IPS-15b (cell line): ENCODE measurements around the gene CNN1.
"Not testable (repeated sequence)": the region's sequence is repeated elsewhere in the genome, so short reads cannot be mapped to it uniquely, and the experiment has no call there.

Experiments used
- H3K27me3 ChIP-seq: one replicate; pipeline ENCODE4 v1.6.1; 2013; ENCODE audit warnings: low read length; ENCODE audit not compliant: control insufficient read depth, insufficient read depth
- H3K36me3 ChIP-seq: one replicate; pipeline ENCODE4 v1.6.1; 2013; ENCODE audit warnings: low read length; ENCODE audit not compliant: control insufficient read depth, insufficient read depth
- H3K4me1 ChIP-seq: one replicate; pipeline ENCODE4 v1.6.1; 2013; ENCODE audit warnings: mild to moderate bottlenecking, low read length; ENCODE audit not compliant: control insufficient read depth, insufficient read depth
- H3K4me3 ChIP-seq: one replicate; pipeline ENCODE4 v1.5.1; 2013; ENCODE audit warnings: low read depth, low read length
- H3K9ac ChIP-seq: one replicate; pipeline ENCODE4 v1.6.1; 2013; ENCODE audit warnings: low read depth, mild to moderate bottlenecking, low read length
- H3K9me3 ChIP-seq: one replicate; pipeline ENCODE4 v1.6.1; 2013; ENCODE audit warnings: mild to moderate bottlenecking, low read length; ENCODE audit not compliant: control insufficient read depth, insufficient read depth

The CNN1 gene

DNA sequence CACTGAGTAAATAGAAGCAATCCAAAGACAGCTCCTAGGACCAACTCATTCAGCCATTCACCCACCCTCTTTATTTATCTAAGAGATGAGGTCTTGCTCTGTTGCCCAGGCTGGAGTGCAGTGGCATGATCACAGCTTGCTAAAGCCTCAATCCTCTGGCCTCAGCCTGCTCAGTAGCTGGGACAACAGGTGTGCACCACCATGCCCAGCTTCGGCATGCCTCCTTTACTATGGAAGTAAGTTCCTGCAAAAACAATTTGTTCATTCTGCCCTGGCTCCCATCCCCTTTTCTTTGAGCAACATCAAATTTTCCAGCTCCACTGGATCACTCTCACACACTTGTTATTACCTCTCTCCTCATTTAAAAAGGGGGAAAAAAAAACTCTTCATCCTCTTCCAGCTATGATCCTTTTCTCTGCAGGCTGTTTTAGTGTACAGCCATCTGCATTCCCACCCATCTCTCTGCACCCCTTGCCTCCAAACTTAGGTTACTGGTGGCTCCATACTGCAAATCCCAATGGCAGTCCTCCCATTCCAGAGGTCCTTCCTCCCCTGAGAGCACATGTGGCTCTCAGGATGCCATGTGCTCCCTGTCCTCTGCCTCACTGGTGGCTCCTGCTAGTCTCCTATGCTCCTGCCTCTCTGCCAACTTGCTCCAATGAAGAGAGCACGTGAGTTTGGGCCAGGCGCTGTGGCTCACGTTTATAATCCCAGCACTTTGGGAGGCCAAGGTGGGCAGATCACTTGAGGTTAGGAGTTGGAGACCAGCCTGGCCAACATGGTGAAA is 18.2 kb downstream of the CNN1 start:
- H3K9me3 ChIP-seq = no peaks in the 10 kb centered on the region
- no peak overlapping the region for H3K9ac ChIP-seq
- no peaks in the 10 kb centered on the region for H3K27me3 ChIP-seq
- no peak overlapping the region for H3K4me3 ChIP-seq
- H3K4me1 ChIP-seq = no peaks in the 10 kb centered on the region
- peaks cover 23% of the 10 kb centered on the region for H3K36me3 ChIP-seq

DNA sequence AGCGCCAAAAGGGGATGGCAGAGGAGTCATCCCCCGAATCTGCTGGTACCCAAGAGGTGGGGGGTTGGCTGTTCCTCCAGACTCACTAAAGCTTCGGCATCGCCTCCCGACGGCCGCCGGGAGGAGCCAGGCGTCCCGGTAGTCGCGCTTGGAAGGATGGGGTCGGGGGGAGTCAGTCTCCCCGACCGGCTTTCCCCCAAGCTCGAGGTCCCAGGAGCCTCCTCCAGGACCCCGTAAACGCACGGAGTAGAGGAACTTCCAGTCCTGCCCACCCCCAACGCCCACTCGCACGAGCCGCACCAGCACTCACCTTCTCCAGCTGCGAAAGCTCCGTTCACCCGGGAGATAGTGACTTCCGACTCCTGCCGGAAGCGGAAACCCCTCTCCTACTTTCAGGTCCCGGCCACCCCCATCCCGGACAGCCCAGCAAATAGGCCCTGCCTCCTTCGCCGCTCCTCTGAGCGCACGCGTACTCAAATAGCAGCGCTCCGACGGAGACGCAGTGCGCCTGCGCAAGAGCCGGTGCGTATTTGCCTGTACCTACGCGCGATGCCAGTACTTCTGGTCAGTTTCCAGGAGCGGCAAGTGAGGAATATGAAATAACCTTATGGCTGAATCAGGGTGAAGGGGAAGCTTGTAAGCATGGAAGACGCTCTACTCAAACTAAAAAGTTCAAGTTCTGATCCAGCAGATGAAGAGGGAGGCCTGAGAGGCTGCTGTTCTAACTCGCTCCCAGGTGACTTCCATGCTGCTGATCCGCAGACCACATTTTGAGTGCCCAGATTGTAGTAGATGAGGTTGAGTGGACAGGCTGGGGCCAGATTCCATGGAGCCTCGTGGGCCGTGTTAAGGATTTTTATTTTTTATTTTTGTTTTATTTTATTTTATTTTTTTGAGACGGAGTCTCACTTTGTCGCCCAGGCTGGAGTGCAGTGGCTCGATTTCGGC is 20.5 kb downstream of the CNN1 start, which contains the start of gene ELOF1:
Gene ELOF1 (minus strand): TSS at position 350 of the 948 bp plus-strand sequence. CDS start 4,883 bp downstream, outside the sequence.
- H3K36me3 ChIP-seq = peaks cover 3% of the 10 kb centered on the region
- H3K4me1 ChIP-seq = no peaks in the 10 kb centered on the region
- H3K4me3 ChIP-seq = peak within 1 kb of the TSS; percentile 96
- H3K9me3 ChIP-seq = no peaks in the 10 kb centered on the region
- peak within 1 kb of the TSS; percentile 83 for H3K9ac ChIP-seq
- H3K27me3 ChIP-seq = no peaks in the 10 kb centered on the region

DNA sequence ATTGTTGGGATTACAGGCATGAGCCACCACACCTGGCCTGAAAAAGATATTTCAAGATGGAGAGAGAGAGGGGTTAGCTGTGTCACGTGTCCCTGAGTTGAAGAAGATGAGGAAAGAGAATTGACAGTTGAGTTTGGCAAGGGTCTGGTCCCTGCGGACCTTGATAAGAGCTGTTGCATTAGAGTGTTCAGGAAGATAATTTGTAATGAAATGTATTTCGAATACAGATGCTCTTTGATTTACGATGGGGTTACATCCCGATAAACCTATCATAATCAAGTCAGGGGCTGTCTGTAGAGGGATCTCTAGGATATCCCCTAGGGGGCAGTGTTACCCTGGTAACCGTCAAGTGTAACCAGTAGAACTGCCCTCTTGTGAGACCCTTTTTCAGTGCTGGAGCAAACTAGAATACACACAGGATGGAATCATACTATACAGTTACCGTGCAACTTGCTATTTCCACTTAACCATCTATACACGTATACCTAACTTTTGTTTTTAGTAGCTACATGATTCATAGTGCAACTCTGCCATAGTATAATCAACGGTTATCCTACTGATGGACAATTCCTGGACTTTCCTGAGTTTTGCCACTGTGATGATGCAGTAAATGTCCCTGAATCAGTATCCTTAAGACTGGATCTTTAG is 21.9 kb downstream of the CNN1 start:
- no peak overlapping the region for H3K9ac ChIP-seq
- H3K36me3 ChIP-seq = no peaks in the 10 kb centered on the region
- H3K9me3 ChIP-seq = no peaks in the 10 kb centered on the region
- no peaks in the 10 kb centered on the region for H3K27me3 ChIP-seq
- peak overlapping the region; percentile 23 for H3K4me3 ChIP-seq
- no peaks in the 10 kb centered on the region for H3K4me1 ChIP-seq

DNA sequence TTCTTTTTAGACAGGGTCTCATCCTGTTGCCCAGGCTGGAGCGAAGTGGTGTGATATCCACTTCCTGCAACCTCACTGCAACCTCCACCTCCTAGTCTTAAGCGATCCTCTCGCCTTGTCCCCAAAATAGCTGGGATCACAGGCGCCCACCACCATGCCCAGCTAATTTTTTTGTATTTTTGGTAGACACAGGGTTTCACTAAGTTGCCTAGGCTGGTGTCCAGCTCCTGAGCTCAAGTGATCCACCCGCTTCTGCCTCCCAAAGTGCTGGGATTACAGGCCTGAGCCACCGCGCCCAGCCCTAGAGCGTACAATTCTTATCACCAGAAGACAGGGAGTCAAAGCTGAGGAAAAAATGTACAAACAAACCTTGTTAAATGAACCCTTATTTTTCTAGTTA is 24.9 kb downstream of the CNN1 start:
- Histone ChIP-seq H3K9ac (no peak overlapping the region), H3K4me1 (no peaks in the 10 kb centered on the region), H3K9me3 (no peaks in the 10 kb centered on the region), H3K4me3 (no peak overlapping the region), H3K36me3 (no peaks in the 10 kb centered on the region), H3K27me3 (no peaks in the 10 kb centered on the region)

DNA sequence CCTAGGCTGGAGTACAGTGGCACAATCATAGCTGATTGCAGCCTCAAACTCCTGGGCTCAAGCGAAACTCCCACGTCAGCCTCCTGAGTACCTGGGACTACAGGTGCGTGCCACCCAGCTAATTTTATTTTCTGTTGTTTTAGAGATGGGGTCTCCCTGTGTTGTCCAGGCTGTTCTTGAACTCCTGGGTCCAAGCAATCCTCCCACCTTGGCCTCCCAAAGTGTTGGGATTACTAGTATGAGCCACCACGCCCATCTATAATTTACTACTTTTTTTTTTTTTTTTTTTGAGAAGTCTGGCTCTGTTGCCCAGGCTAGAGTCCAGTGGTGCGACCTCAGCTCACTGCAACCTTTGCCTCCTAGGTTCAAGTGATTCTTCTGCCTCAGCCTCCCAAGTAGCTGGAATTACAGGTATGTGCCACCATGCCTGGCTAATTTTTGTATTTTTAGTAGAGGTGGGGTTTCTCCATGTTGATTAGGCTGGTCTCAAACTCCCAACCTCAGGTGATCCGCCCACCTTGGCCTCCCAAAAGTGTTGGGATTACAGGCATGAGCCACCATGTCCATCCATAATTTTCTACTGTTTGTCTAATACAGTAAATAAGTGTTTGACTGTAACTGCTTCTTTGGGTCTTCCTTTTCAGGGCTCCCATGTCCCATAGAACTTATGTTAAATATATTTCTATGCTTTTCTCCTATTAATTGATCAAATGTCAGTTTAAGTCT is 25.6 kb downstream of the CNN1 start:
- not testable (repeated sequence) for H3K9me3 ChIP-seq, H3K9ac ChIP-seq, H3K27me3 ChIP-seq, H3K4me3 ChIP-seq, H3K4me1 ChIP-seq, H3K36me3 ChIP-seq

DNA sequence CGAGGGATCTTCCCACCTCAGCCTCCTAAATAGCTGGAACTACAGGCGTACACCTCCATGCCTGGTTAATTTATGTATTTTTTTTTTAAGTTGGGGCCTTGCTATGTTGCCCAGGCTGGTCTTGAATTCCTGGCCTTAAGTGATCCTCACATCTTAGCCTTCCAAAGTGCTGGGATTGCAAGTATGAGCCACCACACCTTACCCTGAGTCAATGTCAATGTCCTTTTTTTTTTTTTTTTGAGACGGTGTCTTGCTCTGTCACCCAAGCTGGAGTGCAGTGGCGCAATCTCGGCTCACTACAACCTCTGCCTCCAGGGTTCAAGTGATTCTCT is 27.0 kb downstream of the CNN1 start:
- not testable (repeated sequence) for H3K9me3 ChIP-seq, H3K27me3 ChIP-seq, H3K4me3 ChIP-seq, H3K9ac ChIP-seq, H3K36me3 ChIP-seq, H3K4me1 ChIP-seq

DNA sequence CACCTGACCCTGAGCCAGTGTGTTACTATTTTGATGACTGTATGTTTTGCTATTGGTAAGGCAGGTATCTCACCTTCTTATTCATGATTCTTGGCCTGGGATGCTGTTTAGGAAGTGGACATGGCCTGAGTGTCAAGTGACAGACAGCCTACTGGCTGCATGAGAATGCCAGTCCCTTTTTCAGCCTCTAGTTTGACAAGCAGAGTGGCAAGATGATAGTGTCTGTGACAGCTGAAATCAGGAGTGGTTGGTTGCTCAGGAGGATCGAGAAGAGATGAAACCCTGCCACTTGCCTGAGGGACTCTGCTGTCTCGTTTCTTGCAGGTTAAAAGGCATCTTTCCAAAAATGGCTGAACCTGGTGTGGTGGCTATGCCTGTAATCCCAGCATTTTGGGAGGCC is 27.5 kb downstream of the CNN1 start:
- no peak overlapping the region for H3K9ac ChIP-seq
- no peaks in the 10 kb centered on the region for H3K27me3 ChIP-seq
- H3K4me1 ChIP-seq = no peaks in the 10 kb centered on the region
- no peak overlapping the region for H3K4me3 ChIP-seq
- H3K9me3 ChIP-seq = no peaks in the 10 kb centered on the region
- H3K36me3 ChIP-seq = no peaks in the 10 kb centered on the region

DNA sequence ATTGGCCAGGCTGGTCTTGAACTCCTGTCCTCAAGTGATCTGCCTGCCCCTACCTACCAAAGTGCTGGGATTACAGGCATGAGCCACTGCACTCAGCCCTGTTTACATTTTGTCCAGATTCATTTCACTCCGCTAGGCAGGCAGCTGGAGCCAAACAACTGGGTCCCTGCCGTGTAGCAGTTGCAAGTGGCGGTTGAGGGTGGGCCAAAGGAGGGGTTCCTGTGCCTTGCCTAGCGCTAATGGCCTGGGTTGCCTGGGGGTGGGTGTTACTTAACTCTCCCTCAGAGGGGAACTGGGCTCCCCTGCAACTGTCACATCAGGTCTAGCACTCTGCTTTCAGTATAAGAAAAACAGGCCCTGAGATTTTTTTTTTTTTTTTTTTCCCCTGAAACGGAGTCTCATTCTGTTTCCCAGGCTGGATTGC is 31.4 kb downstream of the CNN1 start:
- Histone ChIP-seq H3K36me3 (no peaks in the 10 kb centered on the region), H3K27me3 (no peaks in the 10 kb centered on the region), H3K9ac (no peak overlapping the region), H3K4me1 (no peaks in the 10 kb centered on the region), H3K4me3 (no peak overlapping the region), H3K9me3 (no peaks in the 10 kb centered on the region)

DNA sequence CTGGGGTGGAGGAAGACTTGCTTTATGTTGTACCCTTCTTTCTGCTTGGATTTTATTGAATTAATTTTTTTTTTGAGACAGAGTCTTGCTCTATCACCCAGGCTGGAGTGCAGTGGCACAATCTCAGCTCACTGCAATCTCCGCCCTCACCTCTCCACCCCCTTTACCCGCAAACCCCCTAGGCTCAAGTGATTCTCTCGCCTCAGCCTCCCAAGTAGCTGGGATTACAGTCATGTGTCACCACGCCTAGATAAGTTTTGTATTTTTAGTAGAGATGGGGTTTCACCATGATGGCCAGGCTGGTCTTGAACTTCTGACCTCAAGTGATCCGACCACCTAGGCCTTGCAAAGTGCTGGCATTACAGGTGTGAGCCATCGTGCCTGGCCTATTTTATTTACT is 34.7 kb downstream of the CNN1 start:
- not testable (repeated sequence) for H3K9me3 ChIP-seq, H3K4me1 ChIP-seq, H3K27me3 ChIP-seq, H3K4me3 ChIP-seq, H3K36me3 ChIP-seq, H3K9ac ChIP-seq

DNA sequence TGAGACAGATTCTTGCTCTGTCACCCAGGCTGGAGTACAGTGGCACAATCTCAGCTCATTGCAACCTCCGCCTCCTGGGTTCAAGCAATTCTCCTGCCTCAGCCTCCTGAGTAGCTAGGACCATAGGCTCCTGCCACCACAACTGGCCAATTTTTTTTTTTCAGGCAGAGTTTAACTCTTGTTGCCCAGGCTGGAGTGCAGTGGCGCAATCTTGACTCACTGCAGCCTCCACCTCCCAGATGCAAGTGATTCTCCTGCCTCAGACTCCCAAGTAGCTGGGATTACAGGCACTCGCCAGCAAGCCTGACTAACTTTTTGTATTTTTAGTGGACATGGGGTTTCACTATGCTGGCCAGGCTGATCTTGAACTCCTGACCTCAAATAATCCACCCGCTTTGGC is 35.1 kb downstream of the CNN1 start:
- not testable (repeated sequence) for H3K36me3 ChIP-seq, H3K4me1 ChIP-seq, H3K9me3 ChIP-seq, H3K27me3 ChIP-seq, H3K9ac ChIP-seq, H3K4me3 ChIP-seq

DNA sequence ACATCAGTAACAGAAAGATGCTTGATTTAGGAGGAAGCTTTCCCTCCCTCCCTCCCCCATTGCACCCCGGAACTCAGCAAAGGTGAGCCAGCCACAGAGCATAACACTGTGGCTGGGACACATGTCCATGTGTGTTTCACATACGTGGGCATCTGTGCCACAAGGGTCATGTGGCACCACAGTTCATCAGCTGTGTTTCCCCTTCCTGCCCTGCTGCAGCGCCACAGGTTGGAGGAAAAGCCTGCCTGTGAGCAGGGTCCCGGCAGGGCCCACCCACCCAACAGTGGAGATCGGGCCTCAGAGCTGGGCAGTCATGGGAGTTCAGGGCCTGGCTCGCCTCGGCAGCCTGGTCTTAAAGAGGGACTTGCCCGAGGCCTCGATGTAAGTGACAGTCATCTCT is 36.0 kb downstream of the CNN1 start:
- H3K4me1 ChIP-seq = peaks cover 4% of the 10 kb centered on the region
- no peaks in the 10 kb centered on the region for H3K27me3 ChIP-seq
- no peaks in the 10 kb centered on the region for H3K9me3 ChIP-seq
- no peaks in the 10 kb centered on the region for H3K36me3 ChIP-seq
- H3K9ac ChIP-seq = no peak overlapping the region
- no peak overlapping the region for H3K4me3 ChIP-seq
